Common myeloid progenitor, CD34-positive (primary cell): ENCODE measurements around the gene ASS1.

Source experiments
- CTCF ChIA-PET: fragments of 350-600 bp; sonication (Branson Sonifier 250); formaldehyde crosslinking; loops from one replicate; lab custom pipeline; 2021; ENCODE audit warnings: antibody characterized with exemption; lab: Charles Lee
- POLR2A ChIA-PET: fragments of 350-600 bp; sonication (Branson Sonifier 250); formaldehyde crosslinking; loops from one replicate; lab custom pipeline; 2021; ENCODE audit warnings: antibody characterized with exemption; lab: Charles Lee
- DNase-seq, 3 donors: peaks; one replicate each; pipeline versions ENCODE4 v3.0.0 to v3.0.0-alpha.2; 2013
- H3K27ac ChIP-seq, 2 experiments: 1 replicate in 1 of 2; 2 replicates in 1 of 2; pipeline ENCODE4 v1.7.0; 2013; ENCODE audit warnings: inconsistent platforms in 2 of 2, low read length in 2 of 2, mild to moderate bottlenecking in 2 of 2, low read depth in 1 of 2, moderate library complexity in 1 of 2; ENCODE audit not compliant: severe bottlenecking in 2 of 2, insufficient read depth in 1 of 2, poor library complexity in 1 of 2
- H3K27me3 ChIP-seq, 5 experiments: replicated peaks in 2 of 5; 1 replicate in 3 of 5; 2 replicates in 2 of 5; pipeline versions ENCODE4 v1.6.1 to v1.7.0; 2013; ENCODE audit warnings: low read length in 4 of 5, mild to moderate bottlenecking in 2 of 5, moderate library complexity in 2 of 5, inconsistent platforms in 1 of 5; ENCODE audit not compliant: insufficient read depth in 5 of 5, control insufficient read depth in 4 of 5
- H3K36me3 ChIP-seq, 4 experiments: 1 replicate in 2 of 4; 2 replicates in 2 of 4; pipeline versions ENCODE4 v1.6.1 to v1.7.0; 2013; ENCODE audit warnings: low read length in 3 of 4, control low read depth in 1 of 4, mild to moderate bottlenecking in 1 of 4; ENCODE audit not compliant: control insufficient read depth in 4 of 4, insufficient read depth in 4 of 4
- H3K4me1 ChIP-seq, 4 experiments: 1 replicate in 3 of 4; 2 replicates in 1 of 4; pipeline versions ENCODE4 v1.6.1 to v1.7.1; 2013; ENCODE audit warnings: low read length in 3 of 4, mild to moderate bottlenecking in 3 of 4, control low read depth in 1 of 4, inconsistent platforms in 1 of 4, moderate library complexity in 1 of 4; ENCODE audit not compliant: control insufficient read depth in 4 of 4, insufficient read depth in 4 of 4; ENCODE audit errors: control extremely low read depth in 1 of 4
- H3K4me3 ChIP-seq, 7 experiments: 1 replicate in 4 of 7; 2 replicates in 3 of 7; pipeline versions ENCODE4 v1.5.1 to v1.7.0; 2013; ENCODE audit warnings: mild to moderate bottlenecking in 7 of 7, low read length in 6 of 7, moderate library complexity in 6 of 7, inconsistent platforms in 2 of 7, low read depth in 2 of 7, control low read depth in 1 of 7; ENCODE audit not compliant: insufficient read depth in 4 of 7, control insufficient read depth in 1 of 7; ENCODE audit errors: extremely low read depth in 1 of 7
- H3K9me3 ChIP-seq, 5 experiments: 1 replicate in 4 of 5; 2 replicates in 1 of 5; pipeline versions ENCODE4 v1.6.1 to v1.7.1; 2013; ENCODE audit warnings: low read length in 4 of 5, mild to moderate bottlenecking in 2 of 5, inconsistent platforms in 1 of 5, low read depth in 1 of 5, moderate library complexity in 1 of 5; ENCODE audit not compliant: control insufficient read depth in 4 of 5, insufficient read depth in 2 of 5; ENCODE audit errors: control extremely low read depth in 1 of 5
- WGBS: methylation state at CpG from one replicate; pipeline ENCODE4 v1.1.5; 2013; ENCODE audit not compliant: insufficient coverage; 5-methylcytosine and 5-hydroxymethylcytosine counted together

The ASS1 gene

DNA sequence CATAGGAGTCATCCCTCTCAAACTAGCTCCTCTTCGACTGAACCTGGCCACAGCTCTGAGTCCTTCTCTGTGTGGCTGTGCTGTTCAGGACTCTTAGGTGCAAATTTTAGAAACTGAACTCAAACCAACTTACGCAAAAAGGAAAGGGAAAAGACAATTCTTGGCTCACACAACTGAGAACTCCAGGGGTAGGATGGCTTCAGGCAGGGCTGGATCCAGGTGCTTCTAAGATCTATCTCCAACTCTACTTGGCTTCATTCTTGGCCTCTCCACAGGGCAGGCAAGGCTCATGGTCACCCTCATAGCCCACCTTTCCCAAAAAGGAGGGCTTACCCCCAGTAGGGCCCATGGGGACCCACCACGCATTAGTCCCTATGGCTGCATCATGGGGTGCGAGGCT lies 8.1 kb downstream of the ASS1 start:
- H3K36me3 ChIP-seq = no peaks in the 10 kb centered on the region
- H3K4me1 ChIP-seq = peaks cover 0 to 4% (median 1%) of the 10 kb centered on the region in 4 experiments
- DNase-seq = no peak
- H3K27ac ChIP-seq = no peak overlapping the region
- WGBS = 96% methylated on average over 3 of the region's 4 CpGs
- ChIA-PET CTCF (interaction anchor here (1.0 to 1.5 kb wide), 3 partner anchors 229 to 417 kb away, joined by 3 to 4 read pairs (median 3); no protein-coding TSS in a partner anchor), POLR2A (no interaction called here)
- no peaks in the 10 kb centered on the region for H3K9me3 ChIP-seq
- no peak overlapping the region for H3K4me3 ChIP-seq
- H3K27me3 ChIP-seq = peaks cover 0 to 51% (median 12%) of the 10 kb centered on the region in 5 experiments

DNA sequence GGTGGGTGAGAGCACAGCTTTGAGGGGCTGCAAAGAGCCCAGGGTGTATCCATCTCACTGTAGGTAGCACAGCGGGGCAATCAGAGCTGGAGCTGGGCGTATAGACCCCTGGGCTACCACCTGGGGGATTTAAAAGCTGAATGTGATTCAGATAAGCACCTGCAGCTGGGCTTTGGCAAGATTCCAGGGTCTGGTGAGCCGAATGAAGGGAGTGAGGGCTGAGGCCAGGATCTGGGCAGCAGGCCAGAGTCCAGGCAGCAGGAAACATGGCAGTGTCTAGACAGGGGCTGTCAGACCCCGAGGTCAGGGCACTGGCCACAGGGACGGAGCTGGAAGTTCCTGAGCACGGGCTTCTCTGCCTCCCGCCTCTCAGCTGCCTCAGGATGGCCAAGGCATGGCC lies 8.7 kb downstream of the ASS1 start:
- Histone ChIP-seq H3K9me3 (no peaks in the 10 kb centered on the region), H3K36me3 (no peaks in the 10 kb centered on the region), H3K4me1 (peaks cover 0 to 4% (median 0%) of the 10 kb centered on the region in 4 experiments), H3K27ac (no peak overlapping the region), H3K4me3 (no peak overlapping the region), H3K27me3 (peaks cover 0 to 47% (median 12%) of the 10 kb centered on the region in 5 experiments)
- no peak for DNase-seq
- WGBS = 42% methylated on average over 7 of the region's 7 CpGs
- CTCF ChIA-PET = interaction anchor here (1.0 to 1.5 kb wide), 3 partner anchors 228 to 417 kb away, joined by 3 to 4 read pairs (median 3); no protein-coding TSS in a partner anchor
- POLR2A ChIA-PET = no interaction called here

DNA sequence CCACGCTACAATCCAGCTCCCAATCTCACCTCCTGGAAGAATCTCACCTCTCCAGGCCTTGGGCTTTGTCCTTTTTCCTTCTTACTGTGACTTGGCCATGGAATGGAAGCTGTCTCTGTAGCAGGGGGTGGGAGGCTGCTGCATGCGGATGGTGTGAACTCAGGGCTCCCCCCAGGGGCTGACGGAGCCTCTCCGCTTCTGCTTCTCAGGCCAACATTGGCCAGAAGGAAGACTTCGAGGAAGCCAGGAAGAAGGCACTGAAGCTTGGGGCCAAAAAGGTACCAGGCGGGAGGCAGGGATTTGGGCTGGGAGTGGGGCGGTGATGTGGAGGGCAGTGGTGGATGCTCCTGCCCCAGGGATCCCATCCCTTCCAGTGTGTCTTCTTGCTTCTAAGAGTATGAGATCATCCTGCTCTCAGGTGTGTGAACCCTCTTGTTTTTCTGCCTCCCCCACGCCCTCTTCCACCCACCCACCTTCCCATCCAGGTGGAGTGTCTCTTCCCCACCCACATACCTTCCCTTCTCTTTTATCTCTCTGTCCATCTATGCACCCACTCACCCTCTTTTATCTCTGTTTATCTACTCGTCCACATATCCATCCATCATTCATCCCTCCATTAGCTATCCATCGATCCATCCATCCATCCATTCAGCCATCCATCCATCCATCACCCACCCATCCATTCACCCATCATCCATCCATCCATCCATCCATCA lies 9.5 kb downstream of the ASS1 start:
- no peak for DNase-seq
- Histone ChIP-seq H3K27ac (no peak overlapping the region), H3K27me3 (peaks cover 0 to 51% (median 12%) of the 10 kb centered on the region in 5 experiments), H3K4me1 (peaks cover 0 to 4% (median 0%) of the 10 kb centered on the region in 4 experiments), H3K9me3 (no peaks in the 10 kb centered on the region), H3K36me3 (no peaks in the 10 kb centered on the region), H3K4me3 (no peak overlapping the region)
- ChIA-PET POLR2A (no interaction called here), CTCF (interaction anchor here (1.5 kb wide), 1 partner anchor 230 kb away, joined by 4 read pairs; no protein-coding TSS in a partner anchor)
- 94% methylated on average over 8 of the region's 10 CpGs for WGBS

DNA sequence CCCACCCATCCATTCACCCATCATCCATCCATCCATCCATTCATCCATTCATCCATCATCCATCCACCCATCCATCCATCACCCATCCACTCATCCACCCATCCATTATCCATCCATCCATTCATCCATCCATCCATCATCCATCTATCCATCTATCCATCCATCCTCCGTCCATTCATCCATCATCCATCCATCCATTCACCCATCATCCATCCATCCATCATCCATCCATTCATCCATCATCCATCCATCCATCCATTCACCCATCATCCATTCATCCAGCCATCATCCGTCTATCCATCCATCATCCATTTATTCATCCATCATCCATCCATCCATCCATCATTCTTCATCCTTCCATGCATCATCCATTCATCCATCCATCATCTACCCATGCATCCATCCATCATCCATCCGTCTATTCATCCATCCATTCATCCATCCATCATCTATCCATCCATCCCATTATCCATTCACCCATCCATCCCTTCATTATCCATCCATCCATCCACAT lies 10.1 kb downstream of the ASS1 start:
- H3K9me3 ChIP-seq = no peaks in the 10 kb centered on the region
- peaks cover 0 to 47% (median 12%) of the 10 kb centered on the region in 5 experiments for H3K27me3 ChIP-seq
- H3K4me3 ChIP-seq = no peak overlapping the region
- 33% methylated on average over 3 of the region's 3 CpGs for whole genome bisulfite sequencing
- ChIA-PET CTCF (no interaction called here), POLR2A (no interaction called here)
- H3K36me3 ChIP-seq = no peaks in the 10 kb centered on the region
- no peak for DNase-seq
- no peak overlapping the region for H3K27ac ChIP-seq
- peaks cover 0 to 4% (median 0%) of the 10 kb centered on the region in 4 experiments for H3K4me1 ChIP-seq

DNA sequence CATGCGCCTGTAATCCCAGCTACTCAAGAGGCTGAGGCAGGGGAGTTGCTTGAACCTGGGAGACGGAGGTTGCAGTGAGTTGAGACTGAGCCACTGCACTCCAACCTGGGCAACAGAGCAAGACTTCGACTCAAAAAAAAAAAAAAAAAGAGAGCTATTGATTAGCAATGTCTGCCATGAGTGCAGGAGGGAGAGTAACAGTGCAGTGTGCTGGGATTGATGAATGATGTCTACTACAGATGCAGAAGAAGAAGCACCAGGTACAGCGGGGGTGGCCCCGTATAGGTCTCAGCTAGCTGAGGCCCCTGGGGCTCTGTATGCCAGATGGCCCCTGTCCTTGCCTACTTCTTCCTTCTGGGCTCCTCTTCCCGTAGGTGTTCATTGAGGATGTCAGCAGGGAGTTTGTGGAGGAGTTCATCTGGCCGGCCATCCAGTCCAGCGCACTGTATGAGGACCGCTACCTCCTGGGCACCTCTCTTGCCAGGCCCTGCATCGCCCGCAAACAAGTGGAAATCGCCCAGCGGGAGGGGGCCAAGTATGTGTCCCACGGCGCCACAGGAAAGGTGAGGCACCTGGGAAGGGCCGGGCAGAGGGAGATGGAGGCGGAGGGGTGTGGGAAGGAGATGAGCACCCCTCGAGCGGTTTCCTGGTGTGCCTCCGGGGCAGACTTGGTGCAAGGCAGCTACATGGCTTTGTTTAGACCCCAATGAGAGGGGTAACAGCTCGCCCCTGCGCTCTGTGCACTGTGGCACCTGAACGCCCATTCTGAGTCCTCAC lies 13.5 kb downstream of the ASS1 start:
- CTCF ChIA-PET = interaction anchor here (0.9 to 13.4 kb wide), 5 partner anchors 13 to 225 kb away, joined by 3 to 171 read pairs (median 4); no protein-coding TSS in a partner anchor
- Histone ChIP-seq H3K4me3 (no peak overlapping the region), H3K27me3 (peaks cover 0 to 56% (median 11%) of the 10 kb centered on the region in 5 experiments), H3K9me3 (no peaks in the 10 kb centered on the region), H3K36me3 (no peaks in the 10 kb centered on the region), H3K4me1 (no peaks in the 10 kb centered on the region), H3K27ac (no peak overlapping the region)
- POLR2A ChIA-PET = no interaction called here
- DNase-seq = no peak
- 89% methylated on average over 21 of the region's 23 CpGs for WGBS

DNA sequence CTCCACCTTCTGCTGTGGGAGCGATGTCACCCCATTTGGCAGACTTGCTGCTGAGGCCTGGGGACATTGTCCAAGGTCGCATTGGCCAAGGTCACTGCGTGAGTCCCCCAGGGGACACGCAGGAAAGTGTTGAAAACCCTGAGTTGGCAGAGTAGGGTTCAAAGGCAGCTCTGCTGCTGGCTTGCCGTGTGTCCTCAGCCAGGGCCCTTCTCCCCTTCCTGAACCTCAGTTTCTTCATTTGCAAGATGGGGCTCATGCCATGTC lies 14.0 kb downstream of the ASS1 start:
- H3K9me3 ChIP-seq = no peaks in the 10 kb centered on the region
- CTCF ChIA-PET = interaction anchor here (0.9 to 13.4 kb wide), 4 partner anchors 10 to 224 kb away, joined by 3 to 171 read pairs (median 5); no protein-coding TSS in a partner anchor
- no peak overlapping the region for H3K4me3 ChIP-seq
- no peak overlapping the region for H3K27ac ChIP-seq
- no peaks in the 10 kb centered on the region for H3K4me1 ChIP-seq
- peaks cover 0 to 62% (median 10%) of the 10 kb centered on the region in 5 experiments for H3K27me3 ChIP-seq
- POLR2A ChIA-PET = no interaction called here
- H3K36me3 ChIP-seq = no peaks in the 10 kb centered on the region
- whole genome bisulfite sequencing = 86% methylated on average over 5 of the region's 5 CpGs
- no peak for DNase-seq
